K562 (cell line): Measurements from ENCODE around the gene NT5C2. TPM values are rescaled to one million over a fixed set of nuclear protein-coding genes. Genes with fewer than 3 reads are reported as not detected.

Source experiments
- ATAC-seq: fragments of 200-7000 bp; cut with Tn5 transposase; 3 replicates; pipeline ENCODE4 v1.9.1; 2020; ENCODE audit warnings: moderate library complexity
- BruUV-seq: library from RNA; stranded (reverse); fragments of 400-500 nt; replicated peaks from 2 replicates; lab custom pipeline; 2021; lab: Mats Ljungman, UMichigan
- CTCF ChIA-PET: fragments of 300-600 bp; formaldehyde crosslinking; extraction: SDS; loops from one replicate; lab custom pipeline; 2021; ENCODE audit warnings: low intra/inter-chr PET ratio; lab: Yijun Ruan, JAX
- POLR2A ChIA-PET: fragments of 300-600, 350-650 bp; sonication (Branson Sonifier 250); formaldehyde crosslinking; extraction: SDS; loops from one replicate; lab custom pipeline; 2021; ENCODE audit warnings: antibody characterized with exemption, inconsistent platforms; lab: Yijun Ruan, JAX
- DNase-seq, 4 experiments: peaks; one replicate each; pipeline versions ENCODE4 v3.0.0 to v3.0.0-alpha.2; 2011 to 2018; ENCODE audit warnings: low spot score in 3 of 4, mixed read lengths in 3 of 4; ENCODE audit errors: extremely low read depth in 1 of 4
- FAIRE-seq: peaks from 2 replicates; lab custom pipeline; 2011; peaks lifted over from hg19 to GRCh38; lab: Jason Lieb, UNC
- H2AFZ ChIP-seq: 2 replicates; pipeline ENCODE4 v1.6.0; 2011; ENCODE audit warnings: low read depth, low read length, control low read depth, inconsistent platforms
- H3K27ac ChIP-seq: fragments of 200-600 bp; 3 replicates; pipeline ENCODE4 v1.8.0; 2011; ENCODE audit warnings: low read depth, mild to moderate bottlenecking, control low read depth, inconsistent platforms, low read length, moderate library complexity, mixed read lengths; ENCODE audit errors: extremely low read depth
- H3K27me3 ChIP-seq, 2 experiments: fragments of 300-600 bp in 1 of 2; 2 replicates in 1 of 2; 3 replicates in 1 of 2; pipeline versions ENCODE4 v1.6.0 to v1.8.0; 2011; ENCODE audit warnings: inconsistent platforms in 2 of 2, low read length in 2 of 2, mild to moderate bottlenecking in 1 of 2, mixed read lengths in 1 of 2, moderate library complexity in 1 of 2; ENCODE audit not compliant: control insufficient read depth in 2 of 2, insufficient read depth in 2 of 2
- H3K36me3 ChIP-seq: fragments of 300-600 bp; 3 replicates; pipeline ENCODE4 v1.8.0; 2011; ENCODE audit warnings: mild to moderate bottlenecking, low read length, inconsistent platforms; ENCODE audit not compliant: control insufficient read depth, insufficient read depth
- H3K4me1 ChIP-seq, 2 experiments: fragments of 200-600 bp in 1 of 2; replicated peaks in 1 of 2; 2 replicates in 1 of 2; 3 replicates in 1 of 2; pipeline versions ENCODE4 v1.5.1 to v1.8.0; 2011; ENCODE audit warnings: inconsistent platforms in 2 of 2, low read length in 2 of 2, mild to moderate bottlenecking in 1 of 2, mixed read lengths in 1 of 2, moderate library complexity in 1 of 2; ENCODE audit not compliant: control insufficient read depth in 2 of 2, insufficient read depth in 2 of 2
- H3K4me2 ChIP-seq: 2 replicates; pipeline ENCODE4 v1.6.1; 2011; ENCODE audit warnings: low read length, control low read depth, inconsistent platforms, mixed read lengths; ENCODE audit not compliant: insufficient read depth
- H3K4me3 ChIP-seq: fragments of 200-600 bp; sonication (generic), shearing (Covaris generic); 2 replicates; pipeline ENCODE4 v1.5.1; 2016; ENCODE audit warnings: control low read depth, inconsistent platforms
- H3K79me2 ChIP-seq: fragments of 200-600 bp; 3 replicates; pipeline ENCODE4 v1.8.0; 2011; ENCODE audit warnings: low read length, inconsistent platforms; ENCODE audit not compliant: control insufficient read depth, insufficient read depth
- H3K9ac ChIP-seq, 2 experiments: 2 replicates each; pipeline versions ENCODE4 v1.6.0 to v1.6.1; 2011; ENCODE audit warnings: low read depth in 2 of 2, low read length in 2 of 2, control low read depth in 1 of 2, inconsistent platforms in 1 of 2, mild to moderate bottlenecking in 1 of 2, mixed read lengths in 1 of 2; ENCODE audit not compliant: insufficient read depth in 1 of 2
- H3K9me1 ChIP-seq: one replicate; pipeline ENCODE4 v1.6.0; 2011; ENCODE audit warnings: inconsistent platforms, mild to moderate bottlenecking, low read length, moderate library complexity; ENCODE audit not compliant: control insufficient read depth, insufficient read depth
- H3K9me3 ChIP-seq: replicated peaks from 2 replicates; pipeline ENCODE4 v1.5.1; 2011; ENCODE audit warnings: low read depth, low read length, inconsistent platforms; ENCODE audit not compliant: control insufficient read depth, insufficient read depth
- H4K20me1 ChIP-seq: replicated peaks from 2 replicates; pipeline ENCODE4 v1.6.1; 2011; ENCODE audit warnings: low read length, inconsistent platforms, mixed read lengths; ENCODE audit not compliant: control insufficient read depth, insufficient read depth
- CBX8 ChIP-seq: fragments of 200-600 bp; sonication (generic); IDR thresholded peaks from 2 replicates; pipeline ENCODE4 v1.6.1; 2012; ENCODE audit warnings: borderline replicate concordance, mixed run types, low read depth, mild to moderate bottlenecking, moderate library complexity, mixed read lengths, low read length, control low read depth, inconsistent platforms; ENCODE audit not compliant: poor library complexity, severe bottlenecking; ENCODE audit errors: extremely low read depth
- CREM ChIP-seq: IDR thresholded peaks from 2 replicates; pipeline ENCODE4 v1.6.1; 2014; ENCODE audit warnings: antibody characterized with exemption, low read depth
- DPF2 ChIP-seq: fragments of 450-650 bp; IDR thresholded peaks from 2 replicates; pipeline ENCODE4 v1.6.1; 2016
- GTF2A2 ChIP-seq: IDR thresholded peaks from 2 replicates; pipeline ENCODE4 v1.6.1; 2016; ENCODE audit warnings: mild to moderate bottlenecking, missing genetic modification characterization, missing compliant biosample characterization
- HMGN3 ChIP-seq: IDR thresholded peaks from 2 replicates; pipeline ENCODE4 v1.6.1; 2011; ENCODE audit warnings: borderline replicate concordance, low read depth, mild to moderate bottlenecking, mixed read lengths, low read length; ENCODE audit not compliant: insufficient read length; ENCODE audit errors: extremely low read depth
- JUNB ChIP-seq: fragments of 450-650 bp; formaldehyde crosslinking; conservative IDR thresholded peaks from 2 replicates; pipeline ENCODE4 v1.4.0; 2020; ENCODE audit warnings: mild to moderate bottlenecking
- KHSRP ChIP-seq: fragments of 450-650 bp; IDR thresholded peaks from 2 replicates; pipeline ENCODE4 v1.6.1; 2017
- LCOR ChIP-seq: sonication (generic); formaldehyde crosslinking; IDR thresholded peaks from 2 replicates; pipeline ENCODE4 v1.8.0; 2022; ENCODE audit warnings: mild to moderate bottlenecking, missing genetic modification reagents
- MCM3 ChIP-seq: fragments of 450-650 bp; IDR thresholded peaks from 2 replicates; pipeline ENCODE4 v1.6.1; 2016
- MTA2 ChIP-seq: fragments of 450-650 bp; IDR thresholded peaks from 2 replicates; pipeline ENCODE4 v1.6.1; 2016; ENCODE audit warnings: low read depth
- NCOA2 ChIP-seq, 2 experiments: fragments of 450-650 bp; IDR thresholded peaks; 2 replicates each; pipeline ENCODE4 v1.6.1; 2018; ENCODE audit warnings: mild to moderate bottlenecking in 2 of 2, moderate library complexity in 1 of 2; ENCODE audit not compliant: partially characterized antibody in 2 of 2
- PRPF4 ChIP-seq: fragments of 200-400 bp; formaldehyde crosslinking; IDR thresholded peaks from one replicate; pipeline ENCODE4 v1.6.1; 2017; ENCODE audit warnings: low read length, low read depth, mild to moderate bottlenecking; ENCODE audit not compliant: insufficient read depth, poor library complexity, severe bottlenecking
- SMARCA5 ChIP-seq: fragments of 450-650 bp; IDR thresholded peaks from 2 replicates; pipeline ENCODE4 v1.6.1; 2016
- ZBTB9 ChIP-seq: fragments of 450-650 bp; formaldehyde crosslinking; IDR thresholded peaks from 2 replicates; pipeline ENCODE4 v1.4.0; 2020; ENCODE audit warnings: mild to moderate bottlenecking, moderate library complexity
- ZFPM2 ChIP-seq: fragments of 250-450 bp; sonication (Bioruptor Pico); IDR thresholded peaks from 2 replicates; pipeline ENCODE4 v1.5.1; 2022; ENCODE audit warnings: mild to moderate bottlenecking
- ZNF316 ChIP-seq: fragments of 450-650 bp; IDR thresholded peaks from 2 replicates; pipeline ENCODE4 v1.6.1; 2016
- ZNF696 ChIP-seq: fragments of 250-450 bp; sonication (Bioruptor Pico); conservative IDR thresholded peaks from 2 replicates; pipeline ENCODE4 v1.4.0; 2020; ENCODE audit warnings: mild to moderate bottlenecking, moderate library complexity
- ZNF830 ChIP-seq: fragments of 250-450 bp; sonication (Bioruptor Pico); IDR thresholded peaks from 2 replicates; pipeline ENCODE4 v1.5.0; 2021; ENCODE audit warnings: mild to moderate bottlenecking
- WGBS: fragments of 100-300 bp; shearing (Covaris generic); methylation state at CpG from one replicate; pipeline ENCODE4 v1.1.6; 2016; ENCODE audit warnings: low coverage, mixed read lengths; ENCODE audit not compliant: insufficient coverage; ENCODE audit errors: missing lambda C conversion rate; 5-methylcytosine and 5-hydroxymethylcytosine counted together
- in situ Hi-C: fragments of 300-500 bp; cut with MboI; formaldehyde crosslinking; loops from 4 replicates; pipeline ENCODE4 v1.15.0; 2018; ENCODE audit warnings: inconsistent platforms, mixed read lengths
- intact Hi-C: fragments of 100-400 bp; cut with micrococcal nuclease; formaldehyde crosslinking; loops from 2 replicates; pipeline ENCODE4 v1.14.2; 2022
- polyA plus RNA-seq, 8 experiments: library from polyadenylated mRNA; depleted of rRNA in 4 of 8; stranded (reverse) in 5 of 8; unstranded in 3 of 8; fragments of >200 nt; fragmentation: Nextera tagmentation in 2 of 8; fragmentation: Illumina TruSeq in 1 of 8; extraction: Ambion mirVana in 2 of 8; extraction: Trizol in 1 of 8; gene quantifications; 2 replicates each; pipeline versions ENCODE4 v1.2.1 to v1.2.3, GENCODE V29; 2011 to 2014; ENCODE audit warnings: inconsistent platforms in 1 of 8, missing spikeins in 1 of 8
- total RNA-seq, 7 experiments: library from RNA; depleted of rRNA in 6 of 7; stranded (reverse); fragments of >200 nt in 6 of 7; fragmentation: Illumina TruSeq in 2 of 7; extraction: Trizol in 2 of 7; gene quantifications; 2 replicates each; pipeline versions ENCODE4 v1.2.1 to v1.2.3, GENCODE V29; 2011 to 2021; ENCODE audit warnings: low replicate concordance in 1 of 7

The NT5C2 gene
- total and polyA plus RNA-seq, 9 of the 15 experiments (the other 6 are each of a cell fraction or from before 2014, with no cell fraction given): 11.3 to 45.2 (median 27.7) TPM

DNA sequence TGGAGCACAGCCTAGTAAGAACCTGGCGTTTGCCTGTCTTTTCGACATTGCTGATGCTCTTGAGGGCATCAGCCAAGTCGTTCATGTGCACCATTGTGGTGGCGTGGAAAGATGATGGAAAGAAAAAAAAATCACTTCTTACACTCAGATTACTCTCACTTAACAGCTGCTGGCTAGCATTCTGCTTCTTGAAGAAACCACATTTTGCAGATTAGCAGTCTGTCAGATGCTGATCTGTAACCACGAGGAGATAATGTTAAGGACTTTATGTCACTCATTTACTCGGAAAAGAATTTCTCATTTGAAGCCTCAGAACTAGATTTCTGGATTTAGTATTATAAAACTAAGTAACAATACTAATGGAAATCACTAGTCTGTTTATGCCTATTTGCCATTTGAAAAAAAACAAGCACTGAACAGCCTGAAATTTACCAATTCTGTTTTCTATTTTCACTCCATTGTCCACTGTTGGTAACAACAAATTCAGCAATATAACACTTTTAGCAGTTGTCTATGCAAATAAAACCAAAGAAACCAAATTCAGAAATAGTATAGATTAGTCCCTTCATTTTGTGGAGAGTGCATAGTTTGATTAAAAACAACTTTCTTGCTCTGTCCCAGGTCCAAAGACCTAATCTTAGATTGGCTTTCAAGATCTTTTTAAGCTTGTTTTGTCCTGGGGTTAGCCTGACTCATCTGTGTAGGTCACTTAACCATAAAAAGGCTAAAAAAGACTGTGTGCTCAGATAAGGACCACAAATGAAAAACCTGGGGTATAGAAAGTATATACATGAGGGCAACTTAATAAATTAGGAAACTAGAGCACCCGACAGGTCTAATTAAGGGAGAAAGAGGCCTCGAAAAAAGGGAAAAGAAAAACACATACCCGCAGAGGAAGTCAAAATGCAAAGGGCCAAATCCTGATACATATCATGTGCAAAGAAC, 67.5 kb downstream of the NT5C2 start (continued):
- no peak for TF ChIP-seq ZBTB9
- TF ChIP-seq DPF2: peak; percentile 71; the same call in 1 of the 2 replicates
- TF ChIP-seq SMARCA5: no peak
- no peak for TF ChIP-seq CREM
- no peak for TF ChIP-seq ZNF830 (CRISPR knock-in tag)
- no peak for TF ChIP-seq ZNF696 (CRISPR knock-in tag)

DNA sequence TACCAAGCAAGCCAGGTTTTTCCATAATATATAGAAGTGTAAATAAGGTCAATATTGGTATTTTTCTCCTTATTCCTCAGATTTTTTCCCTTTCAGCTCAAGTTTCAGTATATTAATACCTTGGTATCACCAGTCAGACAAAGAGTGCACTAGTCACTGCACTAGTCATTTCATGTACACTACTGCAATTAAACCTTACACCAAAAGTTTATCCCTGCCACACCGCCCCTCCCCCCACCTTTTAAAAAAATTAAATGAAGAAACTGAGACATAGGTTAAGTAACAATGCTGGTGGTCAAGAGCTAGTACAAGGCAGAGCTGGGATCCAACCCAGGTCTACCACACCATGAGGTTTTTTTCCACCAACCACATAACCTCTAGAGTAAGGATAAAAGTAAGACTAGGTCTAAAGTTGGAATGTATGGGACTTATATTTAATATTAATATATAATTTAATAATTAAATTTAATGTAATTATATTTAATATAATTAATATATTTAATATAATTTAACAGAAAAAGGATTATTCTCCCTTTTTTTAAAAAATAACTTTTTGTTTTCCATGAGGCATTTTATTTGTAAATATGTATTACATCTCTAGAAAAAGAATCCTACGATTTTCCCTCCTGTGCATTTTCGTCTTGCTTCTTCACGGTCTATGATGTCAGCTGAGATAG, 68.5 kb downstream of the NT5C2 start:
- no peak for ATAC-seq
- H3K9me3 ChIP-seq: no peaks in the 10 kb centered on the region
- BruUV-seq: no TSS peak
- no peaks in the 10 kb centered on the region for H3K9me1 ChIP-seq
- intact Hi-C loops (no loop called here), in situ Hi-C loops (no loop called here)
- no peak overlapping the region for H3K9ac ChIP-seq
- no peak for FAIRE-seq
- H3K4me1 ChIP-seq: peaks cover 2 to 4% of the 10 kb centered on the region in 2 experiments; a peak in 3 of 5 replicates
- H3K4me2 ChIP-seq: no peak overlapping the region
- no peaks in the 10 kb centered on the region for H3K27me3 ChIP-seq
- H3K79me2 ChIP-seq: no peaks in the 10 kb centered on the region
- H3K27ac ChIP-seq: no peak overlapping the region
- 83% methylated on average over 4 of the region's 4 CpGs for WGBS
- H2AFZ ChIP-seq: no peak overlapping the region
- H3K4me3 ChIP-seq: no peak overlapping the region
- POLR2A ChIA-PET: interaction anchor here (1.2 kb wide), 1 partner anchor 16 kb away, joined by 5 read pairs; no protein-coding TSS in a partner anchor
- H4K20me1 ChIP-seq: no peaks in the 10 kb centered on the region
- CTCF ChIA-PET: no interaction called here
- no peaks in the 10 kb centered on the region for H3K36me3 ChIP-seq
- no peak for DNase-seq
- TF ChIP-seq PRPF4: no peak
- TF ChIP-seq ZBTB9: no peak
- no peak for TF ChIP-seq LCOR (CRISPR knock-in tag)
- TF ChIP-seq GTF2A2: no peak
- TF ChIP-seq HMGN3: no peak
- no peak for TF ChIP-seq ZNF316
- no peak for TF ChIP-seq JUNB (CRISPR knock-in tag)
- no peak for TF ChIP-seq CBX8
- no peak for TF ChIP-seq MTA2
- TF ChIP-seq MCM3: no peak
- no peak for TF ChIP-seq ZFPM2 (CRISPR knock-in tag)
- TF ChIP-seq NCOA2 (IDR thresholded peaks at IDR 0.05; ENCODE audit: partially characterized antibody in 2 of 2): no peak
- no peak for TF ChIP-seq KHSRP
